Measurements from ENCODE around the gene UBALD1. TPM values are rescaled to one million over a fixed set of nuclear protein-coding genes. Genes with fewer than 3 reads are reported as not detected.
A peak's percentile ranks its signal among the peaks of the same experiment; 100 is the strongest.
"Not testable (repeated sequence)": the region's sequence is repeated elsewhere in the genome, so short reads cannot be mapped to it uniquely, and the experiment has no call there.

UBALD1 gene
- total and polyA plus RNA-seq, 4 donors: 6.6 to 43.2 (median 29.4) TPM

GRCh38 chr16:4574919-4575705 is 39.6 kb downstream of the UBALD1 start:
- no peak for ATAC-seq (ENCODE audit: insufficient read depth, low FRiP score)
- no peaks in the 10 kb centered on the region for H3K27me3 ChIP-seq (ENCODE audit: control insufficient read depth in 3 of 3, insufficient read depth in 3 of 3, low read length in 2 of 3)

DNA sequence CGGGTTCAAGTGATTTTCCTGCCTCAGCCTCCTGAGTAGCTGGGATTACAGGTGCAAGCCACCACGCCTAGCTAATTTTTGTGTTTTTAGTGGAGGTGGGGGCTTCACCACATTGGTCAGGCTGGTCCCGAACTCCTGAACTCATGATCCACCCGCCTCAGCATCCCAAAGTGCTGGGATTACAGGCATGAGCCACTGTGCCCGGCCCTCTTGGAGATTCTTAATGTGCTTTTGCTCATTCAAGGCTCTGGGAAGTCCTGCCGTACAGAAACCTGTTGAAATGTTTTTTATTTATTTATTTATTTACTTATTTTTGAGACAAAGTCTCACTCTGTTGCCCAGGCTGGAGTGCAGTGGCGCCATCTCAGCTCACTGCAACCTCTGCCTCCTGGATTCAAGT is 40.8 kb downstream of the UBALD1 start:
- not testable (repeated sequence) for DNase-seq; H3K27ac ChIP-seq (ENCODE audit: low read depth in 1 of 2, low read length in 1 of 2); H3K27me3 ChIP-seq (ENCODE audit: control insufficient read depth in 3 of 3, insufficient read depth in 3 of 3, low read length in 2 of 3); H3K4me3 ChIP-seq; H3K36me3 ChIP-seq (ENCODE audit: control insufficient read depth in 4 of 4, insufficient read depth in 4 of 4, low read length in 4 of 4); H3K9ac ChIP-seq (ENCODE audit: insufficient read depth in 1 of 2, low read length in 2 of 2); H3K9me3 ChIP-seq (ENCODE audit: control insufficient read depth in 4 of 4, insufficient read depth in 3 of 4, low read length in 3 of 4); ATAC-seq (ENCODE audit: insufficient read depth, low FRiP score)
- H3K4me1 ChIP-seq (ENCODE audit: control insufficient read depth in 5 of 5, insufficient read depth in 5 of 5, low read length in 5 of 5): peaks cover 0 to 14% (median 3%) of the 10 kb centered on the region in 5 donors
- 82% methylated on average over 7 of the region's 7 CpGs for WGBS, 2 donors

More at GRCh38 chr16:4574919-4575705, 39.6 kb downstream of the UBALD1 start:
- peaks cover 0 to 14% (median 3%) of the 10 kb centered on the region in 5 donors for H3K4me1 ChIP-seq (ENCODE audit: control insufficient read depth in 5 of 5, insufficient read depth in 5 of 5, low read length in 5 of 5)
- H3K36me3 ChIP-seq (ENCODE audit: control insufficient read depth in 4 of 4, insufficient read depth in 4 of 4, low read length in 4 of 4): no peaks in the 10 kb centered on the region
- peak in 1 of 3 donors; percentile 36 for DNase-seq
- no peak overlapping the region for H3K4me3 ChIP-seq
- H3K27ac ChIP-seq (ENCODE audit: low read depth in 1 of 2, low read length in 1 of 2): no peak overlapping the region
- no peak overlapping the region for H3K9ac ChIP-seq (ENCODE audit: insufficient read depth in 1 of 2, low read length in 2 of 2)
- H3K9me3 ChIP-seq (ENCODE audit: control insufficient read depth in 4 of 4, insufficient read depth in 3 of 4, low read length in 3 of 4): no peaks in the 10 kb centered on the region
- WGBS, 2 donors: 34 to 73% methylated on average over 11 of the region's 11 CpGs
- TF ChIP-seq CTCF (IDR thresholded peaks at IDR 0.05; ENCODE audit: control extremely low read depth, extremely low read depth): no peak

DNA sequence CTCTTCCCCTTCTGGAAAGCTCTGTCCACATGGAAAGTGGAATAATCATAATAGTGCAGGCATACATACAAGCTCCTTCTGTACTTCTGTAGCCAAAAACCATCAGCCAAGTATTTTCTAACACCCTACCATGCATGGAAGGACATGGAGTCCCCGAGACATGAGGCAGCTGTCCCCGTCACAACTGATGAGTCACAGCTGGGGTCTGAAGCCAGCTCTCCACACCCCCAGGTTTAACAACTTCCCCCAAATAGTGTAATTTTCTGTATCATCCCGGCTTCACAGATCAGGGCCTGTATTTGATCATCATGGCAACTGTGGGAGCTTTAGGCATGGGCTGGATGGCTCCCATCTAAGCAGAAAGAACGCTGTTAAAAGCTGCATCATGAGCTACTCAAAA is 42.0 kb downstream of the UBALD1 start:
- Histone ChIP-seq H3K4me3 (no peak overlapping the region), H3K36me3 (ENCODE audit: control insufficient read depth in 4 of 4, insufficient read depth in 4 of 4, low read length in 4 of 4) (no peaks in the 10 kb centered on the region), H3K27me3 (ENCODE audit: control insufficient read depth in 3 of 3, insufficient read depth in 3 of 3, low read length in 2 of 3) (no peaks in the 10 kb centered on the region), H3K9ac (ENCODE audit: insufficient read depth in 1 of 2, low read length in 2 of 2) (peak overlapping the region in 1 of 2 donors; percentile 11), H3K4me1 (ENCODE audit: control insufficient read depth in 5 of 5, insufficient read depth in 5 of 5, low read length in 5 of 5) (peaks cover 0 to 14% (median 3%) of the 10 kb centered on the region in 5 donors), H3K9me3 (ENCODE audit: control insufficient read depth in 4 of 4, insufficient read depth in 3 of 4, low read length in 3 of 4) (no peaks in the 10 kb centered on the region), H3K27ac (ENCODE audit: low read depth in 1 of 2, low read length in 1 of 2) (no peak overlapping the region)
- TF ChIP-seq CTCF (IDR thresholded peaks at IDR 0.05; ENCODE audit: control extremely low read depth, extremely low read depth): no peak
- ATAC-seq (ENCODE audit: insufficient read depth, low FRiP score) (no peak), DNase-seq (peak; percentile 93 to 98 (median 97))
- WGBS, 2 donors: 44 to 50% methylated on average over 4 of the region's 4 CpGs

- Histone ChIP-seq H3K4me1 (ENCODE audit: control insufficient read depth in 5 of 5, insufficient read depth in 5 of 5, low read length in 5 of 5) (peaks cover 0 to 14% (median 3%) of the 10 kb centered on the region in 5 donors), H3K4me3 (no peak overlapping the region), H3K9me3 (ENCODE audit: control insufficient read depth in 4 of 4, insufficient read depth in 3 of 4, low read length in 3 of 4) (no peaks in the 10 kb centered on the region), H3K27ac (ENCODE audit: low read depth in 1 of 2, low read length in 1 of 2) (no peak overlapping the region), H3K9ac (ENCODE audit: insufficient read depth in 1 of 2, low read length in 2 of 2) (no peak overlapping the region), H3K27me3 (ENCODE audit: control insufficient read depth in 3 of 3, insufficient read depth in 3 of 3, low read length in 2 of 3) (no peaks in the 10 kb centered on the region), H3K36me3 (ENCODE audit: control insufficient read depth in 4 of 4, insufficient read depth in 4 of 4, low read length in 4 of 4) (no peaks in the 10 kb centered on the region)
- ATAC-seq (ENCODE audit: insufficient read depth, low FRiP score) (no peak), DNase-seq (no peak)
- no peak for TF ChIP-seq CTCF (IDR thresholded peaks at IDR 0.05; ENCODE audit: control extremely low read depth, extremely low read depth)
- 78% methylated on average over 15 of the region's 15 CpGs for WGBS, 2 donors
Measured at GRCh38 chr16:4570688-4571321, 43.9 kb downstream of the UBALD1 start.
